Central memory CD8-positive, alpha-beta T cell (primary cell): ENCODE measurements around the gene EDARADD.

Source experiments
- ATAC-seq: fragments of 150-1000 bp; cut with Tn5 transposase; replicated peaks from 2 replicates; pipeline ENCODE4 v1.10.0; 2022; ENCODE audit warnings: mild to moderate bottlenecking, moderate FRiP score, moderate number of reproducible peaks; ENCODE audit not compliant: poor library complexity, severe bottlenecking; ENCODE audit errors: extremely low read depth
- DNase-seq, 2 donors: peaks; one replicate each; pipeline ENCODE4 v3.0.0; 2021; ENCODE audit warnings: low spot score in 2 of 2
- H3K27ac Mint-ChIP-seq: one replicate; pipeline ENCODE4 v1.8.0; 2022; ENCODE audit warnings: low read depth, mild to moderate bottlenecking, moderate library complexity, mixed read lengths
- H3K27me3 Mint-ChIP-seq: one replicate; pipeline ENCODE4 v1.8.0; 2022; ENCODE audit warnings: mixed read lengths
- H3K36me3 Mint-ChIP-seq: one replicate; pipeline ENCODE4 v1.8.0; 2022; ENCODE audit warnings: mild to moderate bottlenecking, moderate library complexity, mixed read lengths; ENCODE audit not compliant: insufficient read depth
- H3K4me1 Mint-ChIP-seq: one replicate; pipeline ENCODE4 v1.8.0; 2022; ENCODE audit warnings: mixed read lengths
- H3K4me3 Mint-ChIP-seq: one replicate; pipeline ENCODE4 v1.8.0; 2022; ENCODE audit warnings: mild to moderate bottlenecking, moderate library complexity, mixed read lengths
- H3K9me3 Mint-ChIP-seq: one replicate; pipeline ENCODE4 v1.8.0; 2022; ENCODE audit warnings: mixed read lengths

The EDARADD gene

GRCh38 chr1:236518322-236518721, 124.2 kb downstream of the EDARADD start:
- Mint-ChIP-seq H3K36me3 (peaks cover 6% of the 10 kb centered on the region), H3K4me3 (no peak overlapping the region), H3K27me3 (no peaks in the 10 kb centered on the region), H3K4me1 (peaks cover 25% of the 10 kb centered on the region), H3K27ac (no peak overlapping the region), H3K9me3 (no peaks in the 10 kb centered on the region)
- no peak for ATAC-seq
- no peak for DNase-seq

- no peak overlapping the region for H3K27ac Mint-ChIP-seq
- no peaks in the 10 kb centered on the region for H3K9me3 Mint-ChIP-seq
- DNase-seq = no peak
- ATAC-seq = no peak
- no peaks in the 10 kb centered on the region for H3K27me3 Mint-ChIP-seq
- peaks cover 37% of the 10 kb centered on the region for H3K4me1 Mint-ChIP-seq
- H3K36me3 Mint-ChIP-seq = peaks cover 20% of the 10 kb centered on the region
- no peak overlapping the region for H3K4me3 Mint-ChIP-seq
Observed at GRCh38 chr1:236520445-236521005, 126.4 kb downstream of the EDARADD start.

DNA sequence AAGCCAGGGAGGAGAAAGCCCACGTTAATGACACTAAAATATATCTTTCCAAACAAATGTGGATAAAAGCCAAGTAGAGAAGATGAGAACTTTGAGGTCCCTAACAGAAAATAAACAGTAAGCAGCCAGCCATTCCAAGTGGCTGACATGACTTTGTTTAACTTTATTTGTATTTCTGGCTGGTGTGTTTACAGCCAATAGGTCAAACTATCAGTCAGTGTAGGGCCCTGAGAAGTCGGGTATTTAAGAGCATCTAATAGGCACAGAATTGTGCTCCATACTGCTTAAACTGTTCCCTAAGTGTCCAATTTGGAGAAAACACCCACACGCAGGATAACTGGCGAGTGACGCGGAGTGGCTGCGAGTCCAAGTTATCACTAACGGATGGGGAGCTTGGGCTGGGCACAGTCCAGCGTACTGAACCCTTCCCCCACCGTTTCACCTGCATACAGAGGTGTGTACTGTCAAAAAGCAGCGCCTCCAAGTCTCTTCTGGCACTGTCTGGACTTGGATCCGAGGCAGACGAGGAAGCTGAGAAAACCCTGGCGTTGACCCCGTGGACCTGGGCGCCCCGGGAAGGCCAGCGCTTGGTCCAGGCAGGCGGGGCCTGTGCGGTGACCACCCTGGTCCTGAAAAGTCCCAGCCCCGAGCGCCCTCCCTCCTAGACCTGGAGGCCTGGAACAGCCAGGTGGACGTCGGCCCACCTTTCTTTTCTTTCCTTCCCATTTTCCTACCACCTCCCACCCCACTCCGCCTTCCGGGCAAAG, 129.0 kb downstream of the EDARADD start:
- H3K27ac Mint-ChIP-seq = peak overlapping the region; percentile 98
- no peak for DNase-seq
- ATAC-seq = no peak
- peaks cover 21% of the 10 kb centered on the region for H3K4me1 Mint-ChIP-seq
- peak overlapping the region; percentile 98 for H3K4me3 Mint-ChIP-seq
- H3K27me3 Mint-ChIP-seq = no peaks in the 10 kb centered on the region
- H3K9me3 Mint-ChIP-seq = no peaks in the 10 kb centered on the region
- H3K36me3 Mint-ChIP-seq = peaks cover 31% of the 10 kb centered on the region

DNA sequence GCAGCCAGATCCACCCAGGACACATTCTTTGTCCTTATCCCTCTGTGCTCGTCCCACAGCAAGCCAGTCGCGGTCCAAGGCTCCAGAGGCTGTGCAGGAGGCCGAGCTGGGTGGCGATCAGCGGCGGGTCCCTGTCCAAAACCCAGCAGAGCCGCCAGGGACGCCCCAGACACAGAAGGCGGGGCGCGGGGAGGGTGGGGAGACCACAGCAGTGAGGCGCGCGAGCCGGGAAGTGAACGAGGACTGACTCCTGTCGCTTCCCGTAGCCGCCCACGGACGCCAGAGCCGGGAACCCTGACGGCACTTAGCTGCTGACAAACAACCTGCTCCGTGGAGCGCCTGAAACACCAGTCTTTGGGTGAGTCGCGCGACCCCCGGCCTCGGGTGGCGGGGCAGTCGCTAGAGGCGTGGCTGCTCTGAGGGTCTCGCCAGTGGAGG, 129.6 kb downstream of the EDARADD start, which contains the start of gene LGALS8:
Gene LGALS8 (plus strand): TSS at position 279 of the 438 bp plus-strand sequence. CDS start 2,089 bp downstream, outside the sequence.
- H3K4me3 Mint-ChIP-seq = peak within 1 kb of the TSS; percentile 98
- no peaks in the 10 kb centered on the region for H3K9me3 Mint-ChIP-seq
- peaks cover 34% of the 10 kb centered on the region for H3K36me3 Mint-ChIP-seq
- peak; percentile 62 to 73 for DNase-seq
- ATAC-seq = peak; percentile 83
- peak within 1 kb of the TSS; percentile 98 for H3K27ac Mint-ChIP-seq
- no peaks in the 10 kb centered on the region for H3K27me3 Mint-ChIP-seq
- peaks cover 18% of the 10 kb centered on the region for H3K4me1 Mint-ChIP-seq

DNA sequence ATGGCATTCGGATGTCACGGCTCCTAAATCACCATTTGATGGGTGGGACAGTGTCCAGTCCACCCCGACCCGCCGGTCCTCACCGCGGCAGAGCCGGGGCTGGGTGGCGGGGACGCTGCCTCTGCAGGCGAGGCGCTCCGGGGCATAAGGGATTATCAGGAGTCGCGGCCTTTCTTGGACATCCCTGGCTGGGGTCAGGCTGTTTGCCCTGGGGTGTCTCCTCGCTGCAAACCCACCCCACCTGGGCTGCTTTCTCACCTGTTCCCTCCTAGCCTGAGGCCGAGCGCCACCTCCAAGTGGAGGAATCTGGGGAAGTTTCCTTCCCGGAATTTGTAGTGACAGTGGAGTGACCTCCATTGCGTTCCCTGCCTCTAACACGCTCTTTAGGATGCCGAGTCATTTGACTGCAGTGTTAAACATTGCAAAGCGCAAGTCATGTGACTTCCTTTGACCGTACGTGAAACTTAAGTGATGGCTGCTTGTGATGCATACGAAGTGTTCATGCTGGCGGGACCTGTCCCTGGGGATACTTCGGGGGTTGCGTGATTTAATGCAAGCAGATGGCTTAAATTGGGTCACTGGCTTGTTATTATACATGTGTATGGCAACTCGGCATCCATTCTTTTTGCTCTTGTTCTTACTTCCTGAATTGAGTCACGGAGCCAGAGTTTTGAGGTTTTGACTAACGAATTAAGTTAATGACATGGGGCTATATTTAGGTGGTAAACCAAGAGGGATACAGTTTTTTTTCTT, 130.2 kb downstream of the EDARADD start:
- peaks cover 38% of the 10 kb centered on the region for H3K36me3 Mint-ChIP-seq
- DNase-seq = peak; percentile 29 to 48
- peaks cover 21% of the 10 kb centered on the region for H3K4me1 Mint-ChIP-seq
- peak overlapping the region; percentile 98 for H3K27ac Mint-ChIP-seq
- H3K9me3 Mint-ChIP-seq = no peaks in the 10 kb centered on the region
- H3K4me3 Mint-ChIP-seq = peak overlapping the region; percentile 98
- ATAC-seq = peak; percentile 92
- H3K27me3 Mint-ChIP-seq = no peaks in the 10 kb centered on the region

- H3K4me1 Mint-ChIP-seq = peaks cover 21% of the 10 kb centered on the region
- peak overlapping the region; percentile 98 for H3K27ac Mint-ChIP-seq
- ATAC-seq = no peak
- no peaks in the 10 kb centered on the region for H3K9me3 Mint-ChIP-seq
- H3K36me3 Mint-ChIP-seq = peaks cover 38% of the 10 kb centered on the region
- H3K4me3 Mint-ChIP-seq = peak overlapping the region; percentile 98
- DNase-seq = no peak
- H3K27me3 Mint-ChIP-seq = no peaks in the 10 kb centered on the region
Observed at GRCh38 chr1:236524895-236525184, 130.8 kb downstream of the EDARADD start.

GRCh38 chr1:236526079-236526478, 132.0 kb downstream of the EDARADD start:
- Mint-ChIP-seq H3K36me3 (peaks cover 41% of the 10 kb centered on the region), H3K4me3 (no peak overlapping the region), H3K27ac (no peak overlapping the region), H3K4me1 (peaks cover 29% of the 10 kb centered on the region), H3K9me3 (no peaks in the 10 kb centered on the region), H3K27me3 (no peaks in the 10 kb centered on the region)
- no peak for ATAC-seq
- DNase-seq = no peak

- no peak for ATAC-seq
- no peak for DNase-seq
- H3K27me3 Mint-ChIP-seq = no peaks in the 10 kb centered on the region
- H3K4me3 Mint-ChIP-seq = no peak overlapping the region
- H3K27ac Mint-ChIP-seq = peak overlapping the region; percentile 59
- H3K9me3 Mint-ChIP-seq = no peaks in the 10 kb centered on the region
- peaks cover 35% of the 10 kb centered on the region for H3K4me1 Mint-ChIP-seq
- peaks cover 35% of the 10 kb centered on the region for H3K36me3 Mint-ChIP-seq
Observed at GRCh38 chr1:236530286-236530685, 136.2 kb downstream of the EDARADD start.

DNA sequence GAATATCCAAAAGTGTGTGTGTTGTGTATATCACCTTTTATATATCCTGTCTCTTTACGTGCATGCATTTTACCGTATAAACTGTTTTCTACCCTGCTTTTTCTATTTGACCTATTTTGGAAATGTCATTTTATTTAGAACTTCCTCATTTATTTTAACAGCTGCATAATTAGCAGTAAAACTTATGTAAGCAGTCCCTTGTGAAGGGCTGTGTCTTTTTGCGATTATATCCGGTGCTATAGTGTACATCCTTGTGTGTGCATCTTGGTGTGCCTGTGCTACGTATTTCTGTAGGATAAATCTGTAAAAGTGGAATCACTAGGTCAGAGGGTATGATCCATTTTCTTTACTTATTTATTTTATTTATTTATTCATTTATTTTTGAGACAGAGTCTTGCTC, 136.9 kb downstream of the EDARADD start:
- Mint-ChIP-seq H3K27me3 (no peaks in the 10 kb centered on the region), H3K9me3 (no peaks in the 10 kb centered on the region), H3K27ac (peak overlapping the region; percentile 59), H3K4me3 (no peak overlapping the region), H3K4me1 (peaks cover 40% of the 10 kb centered on the region), H3K36me3 (peaks cover 40% of the 10 kb centered on the region)
- DNase-seq (no peak), ATAC-seq (no peak)

GRCh38 chr1:236532850-236533249, 138.8 kb downstream of the EDARADD start:
- DNase-seq = no peak
- Mint-ChIP-seq H3K27me3 (no peaks in the 10 kb centered on the region), H3K4me3 (no peak overlapping the region), H3K4me1 (peaks cover 47% of the 10 kb centered on the region), H3K9me3 (no peaks in the 10 kb centered on the region), H3K36me3 (peaks cover 41% of the 10 kb centered on the region), H3K27ac (no peak overlapping the region)
- no peak for ATAC-seq

- ATAC-seq (peak; percentile 49), DNase-seq (no peak)
- Mint-ChIP-seq H3K4me1 (peaks cover 43% of the 10 kb centered on the region), H3K36me3 (peaks cover 44% of the 10 kb centered on the region), H3K27me3 (no peaks in the 10 kb centered on the region), H3K9me3 (no peaks in the 10 kb centered on the region), H3K4me3 (no peak overlapping the region), H3K27ac (peak overlapping the region; percentile 79)
Observed at GRCh38 chr1:236534151-236534651, 140.1 kb downstream of the EDARADD start.
